Stimulated activated CD8-positive, alpha-beta memory T cell treated with anti-CD3 and anti-CD28 coated beads, Interleukin-15, amount 100 ng/mL, for 48 hours (primary cell): Measurements from ENCODE around the gene LIPH.
"Not testable (repeated sequence)": the region's sequence is repeated elsewhere in the genome, so short reads cannot be mapped to it uniquely, and the experiment has no call there.

Source experiments
- DNase-seq, 2 donors: peaks; one replicate each; pipeline ENCODE4 v3.0.0-alpha.2; 2020; ENCODE audit warnings: low read depth in 2 of 2

LIPH gene

DNA sequence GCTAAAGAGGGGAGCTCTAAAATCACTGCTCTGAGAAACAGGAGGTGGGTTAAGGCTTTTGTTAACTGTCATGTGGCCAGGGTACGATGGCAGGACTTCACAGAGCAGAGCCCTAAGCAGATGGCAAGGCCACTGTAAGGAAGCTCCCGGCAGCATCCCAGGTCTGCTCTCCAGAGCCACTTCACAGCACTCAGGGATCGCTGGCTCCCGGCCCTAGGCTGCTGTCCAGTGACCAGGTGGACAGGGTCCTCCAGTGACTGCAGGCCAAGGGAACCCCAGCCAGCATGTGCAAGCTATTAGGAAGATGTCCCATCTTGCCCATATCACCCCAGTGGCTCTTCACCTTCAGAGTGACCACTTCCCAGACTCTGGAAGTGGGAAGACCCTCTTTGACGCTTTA is 63.9 kb downstream of the LIPH start:
- DNase-seq: no peak

DNA sequence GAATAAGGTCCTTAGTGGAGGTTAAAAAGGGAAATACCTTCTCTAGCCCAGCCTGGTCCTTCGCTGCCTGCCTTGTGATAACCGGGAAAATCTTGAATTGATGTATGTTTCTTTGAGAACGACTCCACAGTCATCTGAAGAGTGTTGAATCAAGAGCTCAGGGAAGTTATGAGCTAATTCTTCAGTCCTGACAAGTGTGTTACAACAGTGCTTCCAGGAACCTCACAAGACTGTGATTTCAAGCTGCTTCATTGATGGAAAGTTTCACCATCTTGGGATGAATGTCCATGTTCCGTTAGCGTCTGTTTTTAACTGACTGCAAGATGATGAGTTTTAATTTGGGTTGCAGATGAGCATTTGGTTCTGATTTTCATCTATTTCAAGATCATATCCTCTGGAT is 66.0 kb downstream of the LIPH start:
- DNase-seq: no peak

DNA sequence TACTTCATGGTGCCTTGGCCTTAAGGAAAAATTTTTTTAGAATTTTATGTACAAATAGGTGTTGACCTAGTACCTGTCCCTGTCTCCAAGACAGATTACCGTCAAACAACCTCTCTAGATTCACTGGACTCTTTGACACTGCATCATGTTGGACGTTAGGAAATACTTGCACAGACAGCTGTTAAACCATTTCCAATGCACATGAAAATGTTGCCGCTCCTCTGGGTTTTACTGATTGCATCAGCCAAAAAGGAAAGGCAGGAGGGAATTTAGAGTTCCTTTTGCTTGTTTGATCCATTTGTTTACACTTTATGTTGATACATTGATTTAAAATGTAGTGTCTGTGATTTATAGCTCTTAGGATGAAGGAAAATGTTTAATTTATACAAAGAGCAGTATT is 68.1 kb downstream of the LIPH start:
- DNase-seq: no peak

DNA sequence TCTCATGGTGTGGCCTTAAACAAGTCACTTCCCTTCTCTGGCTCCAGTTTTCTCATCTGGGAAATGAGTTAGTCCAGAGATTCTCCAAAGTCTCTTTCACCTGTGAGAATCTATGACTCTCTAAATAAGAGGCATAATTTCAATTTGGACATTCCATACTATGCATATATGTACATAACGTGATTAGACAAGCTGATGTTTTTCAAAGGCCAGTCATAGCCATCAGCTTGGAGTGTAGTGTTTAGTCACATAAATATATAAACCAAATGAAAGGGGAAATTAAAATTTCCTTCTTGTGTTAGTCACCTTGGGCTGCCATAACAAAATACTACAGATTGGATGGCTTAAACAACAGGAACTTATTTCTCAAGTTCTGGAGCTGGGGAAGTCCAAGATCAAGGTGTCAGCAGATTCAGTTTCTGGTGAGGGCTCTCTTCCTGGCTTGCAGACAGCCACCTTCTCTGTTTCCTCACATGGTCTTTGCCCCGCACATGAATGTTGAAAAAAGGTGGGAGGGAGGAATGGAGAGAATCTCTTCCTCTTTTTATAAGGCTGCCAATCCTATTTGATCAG is 72.9 kb downstream of the LIPH start:
- DNase-seq: no peak

DNA sequence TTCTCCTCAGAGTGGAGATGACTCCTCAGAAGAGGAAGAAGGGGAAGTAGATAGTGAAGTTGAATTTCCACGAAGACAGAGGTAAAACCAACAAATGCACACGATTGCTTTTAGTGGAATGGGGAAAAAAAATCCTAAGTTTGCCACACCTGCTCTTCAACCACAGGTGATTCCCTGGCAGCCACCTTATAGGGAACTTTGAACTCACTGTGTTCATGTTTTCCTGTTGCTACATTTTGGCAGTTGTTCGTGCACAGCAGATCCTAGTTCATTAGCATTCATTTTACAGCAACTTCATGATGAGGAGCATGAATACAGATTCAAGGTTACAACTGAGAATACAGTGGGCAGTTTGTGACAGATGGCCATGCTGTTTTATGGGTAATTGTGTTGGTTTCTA is 75.1 kb downstream of the LIPH start:
- no peak for DNase-seq

DNA sequence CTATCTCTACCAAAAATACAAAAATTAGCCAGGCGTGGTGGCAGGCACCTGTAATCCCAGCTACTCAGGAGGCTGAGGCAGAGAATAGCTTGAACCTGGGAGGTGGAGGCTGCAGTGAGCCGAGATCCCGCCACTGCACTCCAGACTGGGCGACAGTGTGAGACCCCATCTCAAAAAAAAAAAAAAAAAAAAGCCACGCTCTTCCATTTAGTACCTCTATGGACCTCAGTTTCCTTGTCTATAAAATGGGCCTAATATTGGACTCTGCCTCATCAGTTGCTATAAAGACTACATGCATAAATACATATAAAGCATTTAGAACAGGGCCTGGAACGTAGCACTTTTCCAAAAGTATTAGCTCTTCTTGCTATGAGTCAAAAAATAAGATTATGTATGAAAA is 77.5 kb downstream of the LIPH start:
- not testable (repeated sequence) for DNase-seq

DNA sequence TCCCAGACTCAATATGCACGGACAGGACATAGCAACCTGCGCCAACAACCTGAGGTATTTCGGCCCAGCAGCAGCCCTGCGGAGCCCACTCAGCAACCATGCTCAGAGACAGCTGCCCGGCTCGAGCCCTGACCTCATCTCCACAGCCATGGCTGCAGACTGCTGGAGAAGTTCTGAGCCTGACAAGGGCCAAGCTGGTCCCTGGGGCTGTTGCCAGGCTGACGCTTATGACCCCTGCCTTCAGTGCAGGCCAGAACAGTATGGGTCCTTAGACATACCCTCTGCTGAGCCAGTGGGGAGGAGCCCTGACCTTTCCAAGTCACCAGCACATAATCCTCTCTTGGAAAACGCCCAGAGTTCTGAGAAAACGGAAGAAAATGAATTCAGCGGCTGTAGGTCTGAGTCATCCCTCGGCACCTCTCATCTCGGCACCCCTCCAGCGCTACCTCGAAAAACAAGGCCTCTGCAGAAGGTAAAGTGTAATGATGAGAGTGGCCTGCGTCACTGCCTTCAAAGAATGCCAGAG is 79.0 kb downstream of the LIPH start:
- DNase-seq: no peak

DNA sequence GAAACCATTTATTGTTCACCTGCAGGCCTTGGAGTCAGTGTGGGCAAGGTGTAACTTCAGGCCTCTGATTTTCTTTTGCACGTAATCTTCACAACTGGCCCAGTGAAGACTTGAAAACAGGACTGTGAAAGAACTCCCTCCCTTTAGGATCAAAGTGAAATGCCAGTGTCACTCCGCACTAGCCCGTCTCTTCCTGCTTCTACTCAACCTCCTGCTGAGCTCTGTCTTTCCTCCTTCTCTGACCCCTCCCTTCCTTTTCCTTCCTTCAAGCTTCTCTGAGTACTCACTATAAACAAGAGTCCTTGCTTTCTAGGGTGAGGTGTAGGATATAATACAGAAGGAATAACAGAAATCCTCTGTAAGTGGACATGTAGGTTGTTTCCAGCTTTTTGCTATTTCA is 82.1 kb downstream of the LIPH start:
- no peak for DNase-seq

DNA sequence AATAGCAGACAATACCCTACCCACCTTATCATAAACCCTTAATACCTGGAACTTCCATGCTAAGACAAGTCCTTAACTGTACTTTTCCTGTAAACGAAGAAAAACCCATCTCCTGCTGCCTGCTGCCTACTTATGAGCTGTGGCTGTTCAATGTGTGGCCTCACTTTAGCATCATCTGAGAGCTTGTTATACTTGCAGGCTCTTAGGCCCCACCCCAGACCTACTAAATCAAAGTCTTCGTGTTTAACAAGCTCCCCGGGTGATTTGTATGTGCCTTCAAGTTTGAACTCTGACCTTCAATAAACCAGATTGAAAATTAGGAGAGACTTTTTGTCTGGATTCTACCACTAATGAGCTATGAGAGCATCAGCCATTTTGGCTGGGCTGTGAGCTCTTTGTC is 82.8 kb downstream of the LIPH start:
- DNase-seq: no peak

DNA sequence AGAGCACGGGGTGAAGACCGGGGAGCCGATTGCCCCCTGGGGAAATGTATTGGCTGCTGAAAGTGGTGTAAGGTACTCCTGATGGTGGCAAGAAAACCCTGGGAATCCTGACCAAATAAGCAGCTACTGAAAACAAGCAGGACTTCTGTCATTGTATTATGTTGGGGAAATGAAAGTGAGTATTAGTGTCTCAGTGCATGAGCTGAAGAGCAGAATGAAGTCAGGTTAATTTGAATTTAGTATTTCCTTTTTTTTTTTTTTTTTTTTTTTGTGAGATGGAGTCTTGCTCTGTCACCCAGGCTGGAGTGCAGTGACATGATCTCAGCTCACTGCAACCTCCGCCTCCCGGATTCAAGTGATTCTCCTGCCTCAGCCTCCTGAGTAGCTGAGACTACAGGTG is 86.3 kb downstream of the LIPH start:
- not testable (repeated sequence) for DNase-seq

DNA sequence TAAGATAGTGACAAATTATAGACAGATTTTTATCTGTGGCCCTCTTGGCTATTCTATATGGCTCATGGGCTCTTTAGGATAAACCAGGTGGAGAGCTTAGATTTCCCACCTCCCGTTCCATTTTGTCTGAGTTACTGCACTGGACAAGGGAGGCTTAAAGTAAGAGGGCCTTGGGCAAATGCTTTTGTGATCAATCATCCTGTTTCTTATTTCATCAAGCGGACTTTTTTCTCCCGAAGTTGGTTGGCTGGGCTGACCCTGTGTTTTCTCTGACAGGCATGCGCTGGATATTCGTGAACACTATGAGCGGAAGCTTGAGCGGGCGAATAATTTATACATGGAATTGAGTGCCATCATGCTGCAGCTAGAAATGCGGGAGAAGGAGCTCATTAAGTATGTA is 86.9 kb downstream of the LIPH start:
- no peak for DNase-seq

DNA sequence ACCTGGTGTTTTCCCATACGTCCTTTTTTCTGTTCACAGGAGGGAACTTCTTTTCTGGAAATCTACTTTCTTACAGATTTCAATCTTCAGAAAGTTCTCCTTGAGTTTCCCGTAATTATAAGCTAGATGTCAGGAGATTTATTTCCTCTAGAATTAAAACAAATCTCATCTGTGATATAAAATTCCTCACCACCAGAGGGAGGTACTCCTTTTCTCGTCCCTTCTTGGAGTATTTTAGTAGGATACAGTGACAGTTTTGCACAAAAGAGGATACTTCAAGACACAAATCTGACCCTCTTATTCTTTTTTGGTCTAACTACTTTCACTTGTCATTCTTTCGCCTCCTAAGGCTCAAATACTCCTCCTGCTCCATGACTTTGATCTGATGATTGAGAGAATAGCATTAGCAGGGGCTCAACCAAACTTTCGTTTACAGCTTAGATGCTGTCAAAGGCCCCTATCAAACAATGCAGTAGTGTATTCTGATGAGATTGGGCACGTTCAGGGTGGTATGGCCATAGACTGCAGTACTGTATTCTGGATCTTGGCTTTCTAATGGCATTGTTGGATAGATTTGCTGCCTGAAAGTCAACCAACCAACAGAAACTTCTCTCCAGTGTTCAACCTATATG is 91.6 kb downstream of the LIPH start:
- no peak for DNase-seq

DNA sequence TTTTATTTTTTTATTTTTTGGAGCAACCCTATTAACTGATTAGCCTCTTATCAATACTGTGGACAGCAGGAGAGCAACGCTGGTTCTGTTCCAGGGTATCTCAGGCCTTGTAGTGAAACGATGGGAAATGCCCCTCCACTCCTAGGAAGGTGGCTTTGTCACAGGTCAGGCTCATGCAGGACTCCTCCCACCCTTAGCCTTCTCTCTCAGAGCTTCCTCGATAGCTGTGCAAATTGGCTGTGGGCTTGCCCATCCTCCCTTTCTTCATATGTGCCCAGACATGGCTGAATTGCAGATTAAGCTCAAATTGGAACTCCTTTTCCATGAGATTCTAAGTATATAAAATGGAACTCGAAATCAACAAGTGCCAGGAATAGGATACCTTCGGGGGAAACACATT is 92.1 kb downstream of the LIPH start:
- no peak for DNase-seq

DNA sequence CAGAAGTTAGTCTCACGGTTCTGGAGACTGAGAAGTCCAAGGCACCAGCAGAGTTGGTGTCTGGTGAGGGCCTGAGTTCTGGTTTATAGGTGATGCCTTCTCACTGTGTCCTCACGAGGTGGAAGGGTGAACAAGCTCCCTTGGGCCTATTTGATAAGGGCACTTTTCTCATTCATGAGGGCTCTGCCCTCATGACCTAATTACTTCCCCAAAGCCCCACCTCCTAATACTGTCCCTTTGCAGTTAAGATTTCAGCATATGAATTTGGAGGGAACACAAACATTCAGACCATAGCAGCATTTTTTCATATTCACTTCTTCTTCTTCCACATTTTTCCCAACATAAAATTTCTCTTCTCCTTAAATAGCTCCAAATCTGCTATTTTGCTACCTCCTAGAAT is 95.0 kb downstream of the LIPH start:
- DNase-seq: no peak
